Skeletal muscle tissue (tissue), 4 donors: Measurements from ENCODE around the gene LY6G5B. TPM values are rescaled to one million over a fixed set of nuclear protein-coding genes. Genes with fewer than 3 reads are reported as not detected.
A peak's percentile ranks its signal among the peaks of the same experiment; 100 is the strongest.

Experiments used
- H3K27ac ChIP-seq: one replicate; pipeline ENCODE4 v1.7.0; 2013; ENCODE audit warnings: mild to moderate bottlenecking, low read depth, low read length, inconsistent platforms
- H3K27me3 ChIP-seq, 3 donors: one replicate each; pipeline ENCODE4 v1.7.0; 2013; ENCODE audit warnings: low read length in 3 of 3; ENCODE audit not compliant: control insufficient read depth in 3 of 3, insufficient read depth in 3 of 3
- H3K36me3 ChIP-seq, 3 donors: one replicate each; pipeline ENCODE4 v1.7.0; 2013; ENCODE audit warnings: low read length in 3 of 3; ENCODE audit not compliant: control insufficient read depth in 3 of 3, insufficient read depth in 3 of 3
- H3K4me1 ChIP-seq, 3 donors: one replicate each; pipeline ENCODE4 v1.7.0; 2013; ENCODE audit warnings: low read length in 3 of 3, mild to moderate bottlenecking in 3 of 3; ENCODE audit not compliant: control insufficient read depth in 3 of 3, insufficient read depth in 3 of 3
- H3K4me3 ChIP-seq, 3 donors: one replicate each; pipeline ENCODE4 v1.7.0; 2013; ENCODE audit warnings: low read length in 3 of 3
- H3K9ac ChIP-seq, 3 donors: one replicate each; pipeline ENCODE4 v1.7.0; 2013; ENCODE audit warnings: low read length in 3 of 3, mild to moderate bottlenecking in 3 of 3, moderate library complexity in 2 of 3, low read depth in 1 of 3
- H3K9me3 ChIP-seq, 3 donors: one replicate each; pipeline ENCODE4 v1.7.0; 2013; ENCODE audit warnings: low read length in 3 of 3; ENCODE audit not compliant: control insufficient read depth in 3 of 3
- total RNA-seq: library from RNA; depleted of rRNA; stranded (reverse); fragments of >200 nt; gene quantifications from one replicate; pipeline ENCODE4 v1.2.3, GENCODE V29; 2014
- donor health status: Osteomylitis.

LY6G5B gene
- total RNA-seq, 1 donor from 2014 or later: 2.6 TPM

DNA sequence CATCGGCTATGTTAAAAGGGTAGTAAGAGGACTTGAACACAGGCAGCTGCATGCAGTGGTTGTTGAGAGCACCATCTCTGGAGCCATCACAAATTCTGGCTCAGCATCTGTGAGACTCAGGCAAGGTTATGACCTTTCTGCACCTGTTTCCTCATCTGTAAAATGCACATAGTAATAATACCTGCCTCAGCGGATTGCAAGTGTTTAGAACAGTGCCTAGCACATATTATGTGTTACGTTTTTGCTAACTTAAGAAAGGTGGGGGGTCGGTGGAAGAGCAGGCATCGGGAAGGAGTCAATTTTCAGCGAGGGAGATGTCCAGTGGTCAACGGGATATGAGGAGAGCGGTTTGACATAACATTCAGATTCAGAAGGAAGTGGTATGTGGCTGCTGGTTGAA is 8.2 kb downstream of the LY6G5B start:
- Histone ChIP-seq H3K27ac (no peak overlapping the region), H3K9me3 (no peaks in the 10 kb centered on the region), H3K36me3 (peaks cover 4 to 12% (median 7%) of the 10 kb centered on the region in 3 donors), H3K27me3 (no peaks in the 10 kb centered on the region), H3K4me1 (peaks cover 15 to 25% (median 18%) of the 10 kb centered on the region in 3 donors), H3K4me3 (no peak overlapping the region), H3K9ac (no peak overlapping the region)

DNA sequence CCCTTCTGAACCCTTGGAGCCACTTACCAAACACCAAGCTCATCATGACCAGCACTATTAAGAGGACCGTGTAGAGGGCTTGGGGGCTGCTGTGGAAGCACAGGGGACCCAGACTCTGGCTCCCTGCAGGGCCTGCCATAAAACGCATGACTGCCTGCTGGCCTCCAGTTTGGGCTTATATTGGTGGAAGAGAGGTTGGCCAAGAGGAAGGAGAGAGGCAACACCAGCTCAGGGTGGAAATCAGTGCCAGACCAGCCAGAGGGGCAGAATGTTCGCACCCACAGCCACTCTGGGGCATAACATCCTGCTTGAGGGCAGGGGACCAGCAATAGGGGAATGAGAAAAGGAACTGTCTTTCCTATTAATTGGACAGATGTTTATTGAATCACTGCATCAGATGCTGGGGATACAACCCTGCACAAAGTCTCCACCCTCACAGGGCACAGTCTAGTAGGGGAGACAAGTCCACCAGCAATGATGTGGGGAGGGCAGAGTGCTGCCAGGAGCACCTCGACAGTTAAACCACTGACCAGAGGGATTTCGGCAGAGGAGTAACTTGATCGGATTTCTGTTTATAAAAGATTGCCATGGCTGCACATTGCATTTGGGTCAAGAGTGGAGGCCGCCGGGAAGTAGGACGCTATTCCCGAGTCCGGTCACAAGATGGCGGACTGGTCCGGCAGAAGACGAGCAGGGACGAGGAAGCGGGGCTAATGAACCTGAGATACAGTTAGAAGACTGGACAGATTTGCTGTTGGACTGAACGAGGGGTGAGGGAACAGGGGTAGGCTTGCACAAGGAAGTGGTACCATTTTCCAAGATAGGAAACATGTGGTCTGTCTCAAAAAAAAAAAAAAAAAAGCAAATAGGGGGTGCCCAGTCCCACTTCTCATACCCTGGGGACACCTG is 10.7 kb downstream of the LY6G5B start, which contains the start of gene LY6G5C:
Gene LY6G5C (minus strand): TSS at position 842 of the 909 bp plus-strand sequence. CDS start 694 bp downstream, at position 148.
- H3K36me3 ChIP-seq: peaks cover 1 to 6% (median 4%) of the 10 kb centered on the region in 3 donors
- no peaks in the 10 kb centered on the region for H3K27me3 ChIP-seq
- H3K9me3 ChIP-seq: no peaks in the 10 kb centered on the region
- H3K4me3 ChIP-seq: peak within 1 kb of the TSS; percentile 74 to 81 (median 81)
- peaks cover 15 to 25% (median 18%) of the 10 kb centered on the region in 3 donors for H3K4me1 ChIP-seq
- H3K27ac ChIP-seq: peak within 1 kb of the TSS; percentile 59
- peak within 1 kb of the TSS; percentile 74 to 80 (median 78) for H3K9ac ChIP-seq

DNA sequence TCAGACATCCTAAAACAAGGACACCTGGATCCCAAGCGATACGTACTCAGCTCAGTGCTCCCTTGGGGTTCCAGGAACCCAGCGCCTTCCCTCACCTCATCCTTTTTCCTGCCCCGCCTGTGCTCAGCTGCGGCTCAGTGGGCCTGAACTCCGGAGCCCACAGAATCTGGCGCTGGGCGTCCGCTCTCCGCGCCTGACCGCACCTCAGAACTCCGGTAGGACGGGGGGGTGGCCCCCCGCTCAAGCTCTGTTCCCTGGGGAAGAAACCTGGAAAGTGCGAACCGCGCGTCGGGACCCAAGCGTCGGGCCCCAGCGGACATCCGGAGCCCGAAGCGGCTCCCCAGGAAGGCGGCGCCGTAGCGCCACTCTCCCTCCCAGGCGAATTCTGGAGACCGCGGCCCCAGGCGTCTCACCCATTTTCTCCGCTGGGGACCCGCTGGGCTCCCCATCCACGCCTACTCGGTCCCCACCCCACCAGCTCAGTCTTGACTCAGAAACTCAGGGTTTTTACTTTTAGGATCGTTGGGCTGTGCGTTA is 11.4 kb downstream of the LY6G5B start:
- Histone ChIP-seq H3K4me3 (peak overlapping the region; percentile 74 to 81 (median 81)), H3K9me3 (no peaks in the 10 kb centered on the region), H3K4me1 (peaks cover 15 to 25% (median 18%) of the 10 kb centered on the region in 3 donors), H3K9ac (peak overlapping the region; percentile 74 to 80 (median 78)), H3K36me3 (peaks cover 2 to 11% (median 7%) of the 10 kb centered on the region in 3 donors), H3K27me3 (no peaks in the 10 kb centered on the region), H3K27ac (peak overlapping the region; percentile 59)

DNA sequence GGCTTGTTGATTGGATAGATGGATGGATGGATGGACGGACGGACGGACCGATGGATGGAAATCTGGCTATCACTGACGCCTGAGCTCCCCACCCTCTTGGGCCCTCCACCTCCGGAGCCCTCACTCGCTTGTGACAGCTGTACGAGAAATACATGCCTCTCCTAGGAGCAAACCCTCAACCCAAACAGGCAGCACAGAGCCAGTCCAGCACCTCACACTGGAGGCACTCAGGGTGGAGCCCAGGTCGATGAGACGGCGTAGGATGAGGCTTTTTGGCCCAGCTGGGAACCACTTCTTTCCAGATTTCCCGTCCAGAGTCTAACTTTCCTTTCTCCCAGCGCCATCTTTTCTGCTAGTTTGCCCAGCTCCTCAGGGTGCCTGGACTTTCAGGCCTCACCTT is 13.8 kb downstream of the LY6G5B start:
- no peaks in the 10 kb centered on the region for H3K27me3 ChIP-seq
- H3K36me3 ChIP-seq: peaks cover 26 to 33% (median 29%) of the 10 kb centered on the region in 3 donors
- no peaks in the 10 kb centered on the region for H3K9me3 ChIP-seq
- H3K27ac ChIP-seq: no peak overlapping the region
- no peak overlapping the region for H3K9ac ChIP-seq
- H3K4me1 ChIP-seq: peaks cover 15 to 25% (median 18%) of the 10 kb centered on the region in 3 donors
- no peak overlapping the region for H3K4me3 ChIP-seq

DNA sequence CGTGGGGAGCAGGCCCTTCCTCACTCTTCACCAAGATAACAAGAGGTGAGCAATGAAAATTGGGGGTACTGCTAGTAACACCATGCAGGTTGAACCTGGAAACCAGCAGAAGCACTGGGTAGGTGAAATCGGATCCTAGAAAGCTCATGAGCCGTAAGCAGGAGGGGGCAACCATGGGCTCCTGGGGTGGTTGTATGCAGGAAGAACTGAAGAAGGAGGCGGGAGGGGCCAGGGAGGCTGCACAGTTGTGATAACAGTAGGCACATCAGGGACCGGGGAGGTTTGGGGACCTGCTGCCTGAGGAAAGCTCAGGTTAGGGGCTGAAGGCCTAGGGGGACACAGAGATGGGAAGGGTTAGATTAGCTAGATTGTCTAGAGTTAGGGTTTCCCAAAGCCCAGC is 16.7 kb downstream of the LY6G5B start:
- Histone ChIP-seq H3K9me3 (no peaks in the 10 kb centered on the region), H3K4me3 (no peak overlapping the region), H3K36me3 (peaks cover 53 to 62% (median 56%) of the 10 kb centered on the region in 3 donors), H3K27me3 (no peaks in the 10 kb centered on the region), H3K27ac (no peak overlapping the region), H3K9ac (no peak overlapping the region), H3K4me1 (peaks cover 2 to 4% (median 2%) of the 10 kb centered on the region in 3 donors)

DNA sequence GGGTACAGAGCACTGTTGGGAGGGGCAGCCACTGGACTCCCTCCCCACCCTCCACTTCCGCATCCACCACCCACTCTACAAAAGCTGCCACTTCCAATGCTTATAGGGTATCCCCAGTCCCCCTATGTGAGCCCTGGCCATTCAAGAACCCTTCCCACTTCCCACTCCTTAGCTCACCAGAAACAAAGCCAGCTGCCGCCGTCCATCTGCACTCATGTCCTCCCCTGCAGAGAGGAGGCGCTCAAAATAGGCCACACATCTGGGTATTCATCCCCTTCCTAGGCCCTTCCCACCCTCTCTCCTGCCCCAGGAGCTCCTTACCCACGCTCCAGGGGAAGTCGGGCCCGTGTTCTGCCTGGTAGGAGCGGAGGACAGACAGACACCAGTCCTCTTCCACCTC is 17.5 kb downstream of the LY6G5B start:
- Histone ChIP-seq H3K27ac (no peak overlapping the region), H3K36me3 (peaks cover 61 to 69% (median 61%) of the 10 kb centered on the region in 3 donors), H3K27me3 (no peaks in the 10 kb centered on the region), H3K9ac (peak overlapping the region in 1 of 3 donors; percentile 16), H3K4me3 (no peak overlapping the region), H3K4me1 (no peaks in the 10 kb centered on the region), H3K9me3 (no peaks in the 10 kb centered on the region)

DNA sequence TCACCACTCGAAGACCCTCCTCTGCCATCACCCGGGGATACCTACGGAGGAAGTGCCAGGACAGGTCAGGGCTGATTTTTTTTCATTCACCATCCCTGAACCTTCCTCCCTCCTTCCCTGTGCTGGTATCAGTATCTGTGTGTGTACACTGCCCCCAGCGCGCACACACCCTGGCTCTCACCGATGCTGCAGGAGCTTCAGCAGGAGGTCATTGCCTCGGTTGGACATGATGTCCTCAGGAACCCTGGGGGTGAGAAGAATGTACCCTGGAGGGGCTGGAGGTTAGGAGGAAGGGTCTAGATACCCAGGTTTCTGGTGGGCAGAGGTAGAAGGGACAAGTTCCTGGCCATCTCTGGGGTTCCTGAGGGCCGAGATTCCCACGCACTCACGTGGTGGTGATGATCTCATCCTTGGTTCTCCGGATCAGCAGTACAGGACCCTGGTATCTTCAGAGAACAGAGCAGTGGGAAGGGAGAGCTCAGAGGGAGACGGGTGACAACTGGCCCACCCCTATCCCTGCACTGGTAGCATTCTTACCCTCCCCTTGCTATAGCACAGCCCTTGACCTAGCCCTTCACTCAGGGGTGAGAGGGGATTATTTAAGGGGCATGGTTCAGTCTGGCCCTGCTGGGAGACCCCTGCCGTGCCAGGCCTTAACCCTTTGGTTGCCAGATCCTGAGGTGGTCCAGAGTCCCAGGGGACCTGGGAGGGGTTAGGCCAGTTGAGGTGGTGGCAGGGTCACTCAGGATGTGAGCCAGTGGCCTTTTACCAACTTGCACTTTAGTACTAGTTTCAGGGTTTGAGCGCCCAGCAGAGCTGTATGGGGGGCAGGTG is 18.3 kb downstream of the LY6G5B start:
- Histone ChIP-seq H3K4me3 (no peak overlapping the region), H3K36me3 (peaks cover 67 to 77% (median 69%) of the 10 kb centered on the region in 3 donors), H3K9ac (peak overlapping the region in 1 of 3 donors; percentile 16), H3K27ac (no peak overlapping the region), H3K9me3 (no peaks in the 10 kb centered on the region), H3K27me3 (no peaks in the 10 kb centered on the region), H3K4me1 (no peaks in the 10 kb centered on the region)

DNA sequence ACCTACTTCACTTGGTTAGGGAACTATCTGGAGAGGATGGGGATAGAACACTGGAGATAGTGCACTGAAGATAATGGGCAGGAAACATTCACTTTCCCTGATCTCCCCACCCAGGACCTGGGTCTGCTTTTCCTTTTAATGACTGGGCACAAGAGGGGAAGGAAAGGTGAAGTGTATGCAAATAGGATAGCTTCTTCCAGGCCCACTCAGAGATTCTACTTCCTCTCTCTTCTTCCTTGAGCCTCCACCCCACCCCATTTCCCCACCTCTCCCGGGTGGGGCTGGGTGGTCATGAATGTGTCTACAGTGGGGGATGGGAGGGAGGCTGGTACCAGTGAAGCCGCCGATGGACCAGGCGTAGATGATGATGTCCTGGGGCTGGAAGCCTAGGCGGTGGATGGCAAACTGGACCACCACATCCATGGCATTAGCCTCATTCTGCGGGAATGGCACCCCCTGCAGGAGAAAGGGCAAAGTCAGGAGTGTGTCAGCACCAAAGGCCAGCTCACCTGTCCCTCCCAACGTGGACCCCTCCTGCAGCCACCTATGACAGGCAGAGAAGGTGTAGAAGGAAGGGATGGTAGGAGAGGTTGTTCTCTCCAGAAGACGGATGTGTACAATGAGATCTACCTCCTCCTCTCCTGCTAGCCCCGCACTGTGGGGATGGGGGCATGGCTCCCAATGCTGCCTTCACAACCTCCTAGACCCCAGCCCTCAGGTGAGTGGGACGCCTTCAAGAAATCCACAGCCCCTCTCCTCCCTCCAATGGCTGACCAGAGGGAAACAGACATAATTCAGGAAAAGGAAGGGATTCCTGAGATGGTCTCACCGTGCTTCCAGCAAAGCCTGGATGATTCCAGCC is 19.7 kb downstream of the LY6G5B start:
- H3K36me3 ChIP-seq: peaks cover 76 to 90% (median 78%) of the 10 kb centered on the region in 3 donors
- no peaks in the 10 kb centered on the region for H3K9me3 ChIP-seq
- H3K4me3 ChIP-seq: no peak overlapping the region
- H3K4me1 ChIP-seq: no peaks in the 10 kb centered on the region
- no peaks in the 10 kb centered on the region for H3K27me3 ChIP-seq
- no peak overlapping the region for H3K9ac ChIP-seq
- no peak overlapping the region for H3K27ac ChIP-seq
